DND-41 (cell line): ENCODE results near the gene BTRC.

Experiments used
- EZH2 ChIP-seq: IDR thresholded peaks from 3 replicates; pipeline ENCODE4 v1.6.1; 2012; ENCODE audit warnings: borderline replicate concordance, low read depth, mild to moderate bottlenecking, moderate library complexity, low read length, inconsistent platforms; ENCODE audit not compliant: severe bottlenecking
- TF ChIP-seq, protein P1 (sequence below): IDR thresholded peaks from 2 replicates; pipeline ENCODE4 v1.5.1; 2012; ENCODE audit warnings: borderline replicate concordance, low read length, moderate library complexity, mild to moderate bottlenecking; ENCODE audit not compliant: poor library complexity, severe bottlenecking; ENCODE audit errors: extremely low read depth

GRCh38 chr10:101367569-101368453, 13.8 kb downstream of the BTRC start:
- no peak for TF ChIP-seq EZH2
- TF ChIP-seq, protein P1, sequence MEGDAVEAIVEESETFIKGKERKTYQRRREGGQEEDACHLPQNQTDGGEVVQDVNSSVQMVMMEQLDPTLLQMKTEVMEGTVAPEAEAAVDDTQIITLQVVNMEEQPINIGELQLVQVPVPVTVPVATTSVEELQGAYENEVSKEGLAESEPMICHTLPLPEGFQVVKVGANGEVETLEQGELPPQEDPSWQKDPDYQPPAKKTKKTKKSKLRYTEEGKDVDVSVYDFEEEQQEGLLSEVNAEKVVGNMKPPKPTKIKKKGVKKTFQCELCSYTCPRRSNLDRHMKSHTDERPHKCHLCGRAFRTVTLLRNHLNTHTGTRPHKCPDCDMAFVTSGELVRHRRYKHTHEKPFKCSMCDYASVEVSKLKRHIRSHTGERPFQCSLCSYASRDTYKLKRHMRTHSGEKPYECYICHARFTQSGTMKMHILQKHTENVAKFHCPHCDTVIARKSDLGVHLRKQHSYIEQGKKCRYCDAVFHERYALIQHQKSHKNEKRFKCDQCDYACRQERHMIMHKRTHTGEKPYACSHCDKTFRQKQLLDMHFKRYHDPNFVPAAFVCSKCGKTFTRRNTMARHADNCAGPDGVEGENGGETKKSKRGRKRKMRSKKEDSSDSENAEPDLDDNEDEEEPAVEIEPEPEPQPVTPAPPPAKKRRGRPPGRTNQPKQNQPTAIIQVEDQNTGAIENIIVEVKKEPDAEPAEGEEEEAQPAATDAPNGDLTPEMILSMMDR = no peak
